Measurements from ENCODE around the gene ATG2A. TPM values are rescaled to one million over a fixed set of nuclear protein-coding genes. Genes with fewer than 3 reads are reported as not detected.

The ATG2A gene
- total and polyA plus RNA-seq, 2 donors (not counting 3 experiments of a cell fraction or from before 2014, with no cell fraction given): 13.4 to 24.3 TPM

DNA sequence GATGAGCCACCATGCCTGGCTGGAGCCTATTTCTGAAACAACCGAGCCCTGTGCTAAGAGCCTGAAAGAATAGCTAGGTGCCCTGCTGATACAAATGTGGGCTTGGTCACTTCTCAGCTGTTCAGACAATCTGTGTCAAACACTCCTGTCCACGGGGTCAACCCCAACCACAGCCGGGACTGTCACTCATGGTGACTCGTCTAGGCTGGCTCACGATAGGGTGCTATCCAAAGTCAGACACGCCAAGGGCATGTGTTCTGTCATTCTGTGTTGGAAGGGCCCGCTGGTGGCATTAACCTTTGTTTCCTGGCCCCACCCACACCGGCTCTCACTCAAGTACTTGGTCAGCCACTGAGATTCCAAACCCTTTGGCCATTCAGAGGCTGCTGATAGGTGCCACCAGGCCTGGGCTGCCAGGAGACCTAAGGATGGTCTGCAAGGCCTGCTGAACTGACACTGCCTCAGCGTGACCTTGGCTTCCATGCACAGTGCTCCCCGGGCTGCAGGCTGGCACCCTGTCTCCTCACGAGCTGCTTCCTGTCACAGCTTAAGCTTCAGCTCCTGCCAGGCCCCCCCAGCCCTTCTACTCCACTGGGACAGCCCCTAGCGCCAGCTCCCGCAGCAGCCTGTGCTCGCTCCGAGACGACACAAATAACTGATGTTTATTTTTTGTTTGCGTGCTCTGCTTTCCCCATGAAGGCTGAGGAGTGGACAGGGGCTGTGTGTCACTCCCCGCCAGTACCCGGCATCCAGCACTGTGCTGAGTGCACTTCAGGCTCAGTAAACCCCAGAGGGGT lies 58.3 kb downstream of the ATG2A start:
- Histone ChIP-seq H3K27ac (ENCODE audit: insufficient read depth, low read depth, low read length) (no peak overlapping the region), H3K9me3 (replicated peaks; ENCODE audit: control insufficient read depth, insufficient read depth, low read length) (no peaks in the 10 kb centered on the region), H4K20me1 (replicated peaks; ENCODE audit: control insufficient read depth, extremely low read depth, insufficient read depth, low read length) (no peaks in the 10 kb centered on the region), H3K79me2 (ENCODE audit: control insufficient read depth, insufficient read depth, low read length) (peaks cover 49% of the 10 kb centered on the region), H3K9me1 (replicated peaks; ENCODE audit: control insufficient read depth, extremely low read depth, insufficient read depth, low read length) (no peaks in the 10 kb centered on the region), H3K4me2 (ENCODE audit: insufficient read depth, low read length) (no peak overlapping the region), H3K27me3 (ENCODE audit: control insufficient read depth in 2 of 2, insufficient read depth in 2 of 2, low read length in 2 of 2) (no peaks in the 10 kb centered on the region), H2AFZ (ENCODE audit: low read depth, low read length) (no peak overlapping the region), H3K9ac (replicated peaks; ENCODE audit: extremely low read depth, insufficient read depth, low read length) (no peak overlapping the region), H3K36me3 (ENCODE audit: control insufficient read depth in 2 of 2, extremely low read depth in 1 of 2, insufficient read depth in 2 of 2, low read length in 2 of 2) (peaks cover 0 to 17% of the 10 kb centered on the region in 2 experiments), H3K4me3 (replicated peaks in 1 of 3; ENCODE audit: insufficient read depth in 1 of 3, low read depth in 1 of 3, low read length in 3 of 3) (no peak overlapping the region), H3K4me1 (ENCODE audit: control insufficient read depth, extremely low read depth, insufficient read depth, low read length) (peaks cover 45% of the 10 kb centered on the region)
- DNase-seq (ENCODE audit: low read depth, low spot score): no peak
- dilution Hi-C loops (cut with MboI; ENCODE audit: extremely low pct_ligation_motif_present, low sequenced_read_pairs): no loop called here
- intact Hi-C loops (cut with micrococcal nuclease): no loop called here
- no peak for TF ChIP-seq FOS (IDR thresholded peaks at IDR 0.05; ENCODE audit: borderline replicate concordance, insufficient read depth, low read length)
- TF ChIP-seq JUN (IDR thresholded peaks at IDR 0.05; ENCODE audit: borderline replicate concordance, insufficient read depth, insufficient read length, low read depth): no peak
- no peak for TF ChIP-seq POLR2AphosphoS5 (IDR thresholded peaks at IDR 0.05; ENCODE audit: insufficient read depth, low read depth, low read length)
- TF ChIP-seq, protein P1, sequence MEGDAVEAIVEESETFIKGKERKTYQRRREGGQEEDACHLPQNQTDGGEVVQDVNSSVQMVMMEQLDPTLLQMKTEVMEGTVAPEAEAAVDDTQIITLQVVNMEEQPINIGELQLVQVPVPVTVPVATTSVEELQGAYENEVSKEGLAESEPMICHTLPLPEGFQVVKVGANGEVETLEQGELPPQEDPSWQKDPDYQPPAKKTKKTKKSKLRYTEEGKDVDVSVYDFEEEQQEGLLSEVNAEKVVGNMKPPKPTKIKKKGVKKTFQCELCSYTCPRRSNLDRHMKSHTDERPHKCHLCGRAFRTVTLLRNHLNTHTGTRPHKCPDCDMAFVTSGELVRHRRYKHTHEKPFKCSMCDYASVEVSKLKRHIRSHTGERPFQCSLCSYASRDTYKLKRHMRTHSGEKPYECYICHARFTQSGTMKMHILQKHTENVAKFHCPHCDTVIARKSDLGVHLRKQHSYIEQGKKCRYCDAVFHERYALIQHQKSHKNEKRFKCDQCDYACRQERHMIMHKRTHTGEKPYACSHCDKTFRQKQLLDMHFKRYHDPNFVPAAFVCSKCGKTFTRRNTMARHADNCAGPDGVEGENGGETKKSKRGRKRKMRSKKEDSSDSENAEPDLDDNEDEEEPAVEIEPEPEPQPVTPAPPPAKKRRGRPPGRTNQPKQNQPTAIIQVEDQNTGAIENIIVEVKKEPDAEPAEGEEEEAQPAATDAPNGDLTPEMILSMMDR (IDR thresholded peaks at IDR 0.05; ENCODE audit: extremely low read depth in 1 of 2, insufficient read depth in 1 of 2, low read depth in 1 of 2, low read length in 2 of 2): no peak
- no peak for TF ChIP-seq MYC (IDR thresholded peaks at IDR 0.05; ENCODE audit: low read depth, low read length)
- TF ChIP-seq, protein P2, sequence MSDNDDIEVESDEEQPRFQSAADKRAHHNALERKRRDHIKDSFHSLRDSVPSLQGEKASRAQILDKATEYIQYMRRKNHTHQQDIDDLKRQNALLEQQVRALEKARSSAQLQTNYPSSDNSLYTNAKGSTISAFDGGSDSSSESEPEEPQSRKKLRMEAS (IDR thresholded peaks at IDR 0.05; ENCODE audit: insufficient read depth, insufficient read length): no peak
- no peak for TF ChIP-seq GATA2 (IDR thresholded peaks at IDR 0.05; ENCODE audit: insufficient read depth, insufficient read length, low read depth, low read length)
- TF ChIP-seq EZH2 (IDR thresholded peaks at IDR 0.05; ENCODE audit: borderline replicate concordance, low read depth, low read length, severe bottlenecking): no peak
- TF ChIP-seq POLR2A (IDR thresholded peaks at IDR 0.05; ENCODE audit: low read depth, low read length): no peak
- POLR2A ChIA-PET: interaction anchor here (1.6 to 1.9 kb wide), 2 partner anchors 20 to 21 kb away, joined by 4 to 5 read pairs; partner anchors contain the start of gene EHD1
- BruUV-seq (replicated peaks): no TSS peak
- peak; percentile 43 for FAIRE-seq
- CTCF ChIA-PET: interaction anchor here (1.5 to 9.1 kb wide), 6 partner anchors 9 to 29 kb away, joined by 3 to 101 read pairs (median 12); partner anchors contain the start of gene EHD1
